Ovary (tissue), 3 donors: ENCODE measurements around the gene C11orf52.

Experiments
- EP300 ChIP-seq: sonication (generic); formaldehyde crosslinking; IDR thresholded peaks from one replicate; pipeline ENCODE4 v1.6.1; 2017; ENCODE audit warnings: antibody characterized with exemption
- POLR2A ChIP-seq: fragments of 450-650 bp; IDR thresholded peaks from one replicate; pipeline ENCODE4 v1.6.1; 2017; ENCODE audit warnings: antibody characterized with exemption, mild to moderate bottlenecking, moderate library complexity
- TF ChIP-seq, protein P1 (sequence below), 3 donors: fragments of 450-650 bp in 2 of 3; fragments of 200-600 bp in 1 of 3; IDR thresholded peaks; one replicate each; pipeline versions ENCODE4 v1.5.1 to v1.8.0; 2016 to 2022; ENCODE audit warnings: antibody characterized with exemption in 3 of 3, mild to moderate bottlenecking in 1 of 3
- donor health status: DM: no; HTN: no; CAD: no.

DNA sequence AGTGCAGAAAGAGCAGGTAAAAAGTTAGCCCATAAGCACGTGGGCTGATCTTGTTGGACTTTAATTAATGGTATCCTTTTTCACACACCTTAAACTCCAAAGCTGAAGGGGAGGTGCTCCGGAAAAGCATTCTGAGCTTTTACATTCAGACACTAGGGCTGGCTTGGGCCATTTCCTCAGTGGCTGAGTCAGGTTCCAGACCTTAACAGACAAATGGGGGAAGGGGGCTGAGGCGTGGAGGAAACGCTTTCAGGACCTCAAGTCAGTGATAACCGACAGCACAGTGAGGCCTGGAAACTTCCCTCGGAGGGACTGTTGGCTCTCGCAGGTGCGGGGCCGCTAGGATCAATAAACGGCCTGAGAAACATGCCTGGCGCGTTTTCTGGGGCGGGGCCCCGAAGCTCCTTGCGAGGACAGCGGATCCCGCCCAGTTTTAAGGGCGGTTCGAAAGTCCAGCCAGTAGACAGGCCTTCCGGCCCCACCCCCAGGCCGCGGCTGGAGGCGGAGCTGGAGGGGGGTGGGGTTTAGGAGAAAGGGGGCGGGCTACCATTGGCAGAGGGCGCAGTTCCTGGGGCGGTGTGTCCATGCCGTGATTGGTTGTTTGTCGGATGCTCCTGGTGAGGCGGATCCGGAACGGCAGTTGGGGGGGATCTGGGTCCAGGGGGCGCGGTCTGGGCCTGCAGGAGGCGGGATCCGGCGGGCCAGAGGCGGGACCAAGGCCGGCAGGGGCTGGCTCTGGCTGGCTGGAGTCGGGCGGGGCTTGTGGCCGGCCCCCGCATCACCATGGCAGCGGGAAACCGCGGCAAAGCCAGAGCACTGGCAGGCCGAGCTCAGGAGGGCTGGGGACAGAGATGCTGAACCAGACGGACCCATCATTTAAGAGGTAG is 8.0 kb downstream of the C11orf52 start:
- TF ChIP-seq, protein P1, sequence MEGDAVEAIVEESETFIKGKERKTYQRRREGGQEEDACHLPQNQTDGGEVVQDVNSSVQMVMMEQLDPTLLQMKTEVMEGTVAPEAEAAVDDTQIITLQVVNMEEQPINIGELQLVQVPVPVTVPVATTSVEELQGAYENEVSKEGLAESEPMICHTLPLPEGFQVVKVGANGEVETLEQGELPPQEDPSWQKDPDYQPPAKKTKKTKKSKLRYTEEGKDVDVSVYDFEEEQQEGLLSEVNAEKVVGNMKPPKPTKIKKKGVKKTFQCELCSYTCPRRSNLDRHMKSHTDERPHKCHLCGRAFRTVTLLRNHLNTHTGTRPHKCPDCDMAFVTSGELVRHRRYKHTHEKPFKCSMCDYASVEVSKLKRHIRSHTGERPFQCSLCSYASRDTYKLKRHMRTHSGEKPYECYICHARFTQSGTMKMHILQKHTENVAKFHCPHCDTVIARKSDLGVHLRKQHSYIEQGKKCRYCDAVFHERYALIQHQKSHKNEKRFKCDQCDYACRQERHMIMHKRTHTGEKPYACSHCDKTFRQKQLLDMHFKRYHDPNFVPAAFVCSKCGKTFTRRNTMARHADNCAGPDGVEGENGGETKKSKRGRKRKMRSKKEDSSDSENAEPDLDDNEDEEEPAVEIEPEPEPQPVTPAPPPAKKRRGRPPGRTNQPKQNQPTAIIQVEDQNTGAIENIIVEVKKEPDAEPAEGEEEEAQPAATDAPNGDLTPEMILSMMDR (IDR thresholded peaks at IDR 0.05) = no peak
- TF ChIP-seq POLR2A (peak; percentile 58), EP300 (no peak)
